Medulla oblongata (tissue), 1 donor: ENCODE measurements around the gene C1orf116.
A peak's percentile ranks its signal among the peaks of the same experiment; 100 is the strongest.
"Not testable (repeated sequence)": the region's sequence is repeated elsewhere in the genome, so short reads cannot be mapped to it uniquely, and the experiment has no call there.

Experiments
- DNase-seq: peaks from one replicate; pipeline ENCODE4 v3.0.0-alpha.2; 2015; ENCODE audit errors: extremely low spot score

C1orf116 gene

DNA sequence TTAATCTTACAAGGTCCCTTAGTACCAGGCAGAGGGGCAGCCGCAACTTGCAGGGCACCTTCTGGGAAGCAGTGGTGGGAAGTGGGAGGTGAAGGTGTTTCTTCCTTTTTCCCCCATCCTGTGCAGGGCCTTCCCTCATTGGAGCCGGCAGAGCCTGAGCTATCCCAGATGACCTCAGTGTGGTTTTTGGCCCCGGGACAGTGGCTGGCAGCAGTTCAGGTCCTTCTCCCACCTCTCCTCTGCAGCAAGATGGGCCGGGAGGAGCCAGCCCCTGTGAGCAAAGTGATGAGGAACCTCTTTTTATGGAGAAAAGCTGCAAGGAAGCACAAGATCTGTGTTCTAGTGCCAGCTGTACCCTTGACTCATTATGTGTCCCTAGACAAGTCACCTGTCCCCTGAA lies 27.3 kb upstream of the C1orf116 start:
- no peak for DNase-seq

- DNase-seq, result no peak
Observed at GRCh38 chr1:207058878-207059867, 26.6 kb upstream of the C1orf116 start.

DNA sequence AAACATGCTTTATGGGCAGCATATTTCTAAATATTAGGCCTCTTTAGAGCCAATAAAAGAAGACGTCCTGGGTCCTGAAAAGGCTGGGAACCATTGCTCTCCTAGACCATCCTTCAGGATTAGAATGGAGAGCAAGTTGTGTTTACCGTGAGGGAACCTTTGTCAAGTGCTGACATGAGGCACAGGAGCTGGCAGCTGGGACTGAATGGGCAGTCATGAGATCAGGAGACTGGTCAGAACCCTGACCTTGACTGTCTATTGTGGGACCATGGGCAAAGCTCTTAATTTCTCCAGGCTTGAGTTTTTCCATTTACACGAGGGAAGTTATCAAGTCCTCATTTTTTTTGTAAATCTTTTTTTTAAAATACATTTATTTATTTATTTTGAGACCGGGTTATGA lies 25.7 kb upstream of the C1orf116 start:
- DNase-seq, result no peak

GRCh38 chr1:207056673-207057072 lies 24.1 kb upstream of the C1orf116 start:
- DNase-seq, result no peak

- DNase-seq, result no peak
Observed at GRCh38 chr1:207055386-207056001, 22.9 kb upstream of the C1orf116 start.

DNA sequence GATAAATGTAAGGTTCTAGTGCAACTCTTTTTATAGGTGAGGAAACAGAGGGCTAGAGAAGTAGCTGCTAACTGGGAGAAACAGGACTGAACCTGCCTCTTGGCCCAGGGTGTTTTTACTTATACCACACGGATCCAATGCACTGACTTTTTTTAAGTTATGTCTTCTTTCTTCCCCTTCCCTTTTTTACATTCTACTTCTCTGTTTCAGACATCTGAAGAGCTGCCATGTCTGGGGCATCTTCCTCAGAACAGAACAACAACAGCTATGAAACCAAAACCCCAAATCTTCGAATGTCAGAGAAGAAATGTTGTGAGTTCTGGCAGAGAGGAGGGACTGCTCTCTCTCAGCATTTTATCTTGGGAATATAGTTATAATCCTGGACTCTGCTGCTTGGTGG lies 21.9 kb upstream of the C1orf116 start:
- peak; percentile 56 for DNase-seq

DNA sequence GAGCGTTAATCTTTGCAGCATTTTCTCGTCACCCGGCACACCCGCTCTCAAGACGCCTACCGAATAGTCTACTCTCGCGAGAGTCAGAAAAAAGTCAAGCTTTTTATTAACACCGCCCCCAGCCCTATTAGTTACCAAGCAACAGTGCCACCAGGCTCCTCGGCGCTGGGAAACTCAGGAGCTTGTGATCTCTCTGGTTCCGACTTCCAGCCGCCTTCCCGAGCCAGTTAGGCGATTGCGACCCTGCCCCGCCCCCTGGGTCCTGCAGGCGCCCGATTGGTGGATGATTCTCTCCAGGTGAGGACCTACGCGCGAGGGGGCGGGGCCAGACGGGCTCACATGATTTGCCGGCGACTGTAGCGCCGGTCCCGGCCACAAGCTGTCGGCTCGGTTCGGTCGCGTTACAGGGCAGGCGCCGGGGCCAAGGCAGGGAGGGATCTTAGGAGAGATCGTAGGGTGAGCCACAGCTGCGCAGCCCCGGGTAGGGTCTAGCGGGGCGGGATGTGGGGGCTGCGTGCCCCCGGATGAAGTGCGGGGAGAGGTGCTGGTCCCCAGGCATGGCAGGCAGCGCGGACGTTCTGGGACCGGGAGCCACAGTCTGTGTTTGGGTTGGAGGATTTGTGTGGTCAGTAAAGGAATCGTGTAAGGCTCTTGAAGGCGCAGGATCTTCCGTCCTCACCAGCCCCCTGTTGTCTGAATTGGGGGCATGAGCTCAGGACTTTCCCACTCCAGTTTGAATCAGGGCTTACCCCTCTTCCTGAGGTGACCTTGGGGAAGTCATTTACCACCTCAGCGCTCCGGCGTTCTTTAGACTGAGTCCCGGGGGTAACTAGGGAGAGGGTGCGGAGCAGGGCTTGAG lies 20.6 kb upstream of the C1orf116 start, which contains the start of gene PFKFB2:
Gene PFKFB2 (plus strand): TSS at position 365 of the 859 bp plus-strand sequence. CDS start 1,443 bp downstream, outside the sequence.
- peak; percentile 98 for DNase-seq

GRCh38 chr1:207051191-207051943 lies 18.8 kb upstream of the C1orf116 start, which contains the start of gene YOD1:
Gene YOD1, minus strand, starts transcription at chr1:207051208. Its CDS starts 178 bp downstream, at chr1:207051030.
- peak; percentile 82 for DNase-seq

DNA sequence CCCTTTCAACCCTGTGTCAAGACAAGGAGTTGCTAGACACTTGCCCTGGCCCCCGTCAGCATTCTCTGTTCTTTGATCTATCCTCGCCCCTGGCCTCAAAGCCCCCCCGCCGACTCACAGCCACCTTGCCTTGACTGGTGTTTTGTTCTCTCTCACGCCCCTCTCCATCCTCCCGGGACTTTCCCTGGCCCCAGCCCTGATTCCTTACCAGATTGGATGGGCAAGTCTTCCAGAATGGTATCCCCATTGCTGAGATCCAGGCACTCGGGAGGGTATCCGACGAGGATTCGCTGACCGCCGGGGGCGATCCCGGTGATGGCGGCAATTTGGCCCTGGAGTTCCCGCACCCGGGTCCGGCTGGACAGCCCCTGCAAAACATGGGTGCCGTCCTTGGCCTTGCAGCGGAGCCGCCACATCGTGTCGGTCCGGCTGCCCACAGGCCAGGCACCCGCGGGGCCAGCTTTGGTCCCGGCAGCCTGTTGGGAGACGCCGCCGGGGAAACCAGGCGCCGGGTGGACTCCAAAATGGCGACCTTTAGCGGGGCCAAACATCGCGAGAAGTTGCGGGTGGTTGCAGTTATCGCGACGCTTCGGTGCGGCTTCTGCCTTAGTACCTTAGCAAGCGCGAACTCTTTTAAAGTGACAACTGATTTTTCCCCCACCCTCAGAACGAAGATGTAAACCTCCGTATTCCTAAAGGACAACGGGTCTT lies 18.1 kb upstream of the C1orf116 start:
- DNase-seq, result peak; percentile 92

DNA sequence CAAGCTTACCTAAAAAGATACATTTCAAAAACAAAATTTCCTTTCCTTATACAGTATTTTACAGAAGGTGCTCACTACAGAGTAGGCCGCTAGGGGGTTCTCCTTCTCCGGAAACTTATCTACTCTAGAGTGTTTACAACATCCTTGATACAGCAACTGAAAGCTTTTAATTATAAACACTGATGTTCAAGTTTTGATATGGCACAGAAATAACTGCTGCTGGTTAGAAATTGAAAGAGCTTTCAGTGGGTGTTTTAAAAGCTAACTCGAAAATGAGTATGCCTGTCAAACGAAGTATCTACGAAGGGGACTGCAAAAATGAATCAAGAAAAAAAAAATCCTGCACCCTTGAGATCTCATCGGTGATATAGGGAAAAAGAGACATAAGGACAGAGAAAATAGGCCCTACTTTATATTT lies 17.4 kb upstream of the C1orf116 start:
- peak; percentile 84 for DNase-seq

- no peak for DNase-seq
Observed at GRCh38 chr1:207049514-207049913, 17.0 kb upstream of the C1orf116 start.

GRCh38 chr1:207049054-207049453 lies 16.5 kb upstream of the C1orf116 start:
- no peak for DNase-seq

- no peak for DNase-seq
Observed at GRCh38 chr1:207048041-207048440, 15.5 kb upstream of the C1orf116 start.

- no peak for DNase-seq
Observed at GRCh38 chr1:207047505-207047904, 14.9 kb upstream of the C1orf116 start.

GRCh38 chr1:207045453-207045852 lies 12.9 kb upstream of the C1orf116 start:
- no peak for DNase-seq

GRCh38 chr1:207041397-207041796 lies 8.8 kb upstream of the C1orf116 start:
- DNase-seq, result not testable (repeated sequence)

DNA sequence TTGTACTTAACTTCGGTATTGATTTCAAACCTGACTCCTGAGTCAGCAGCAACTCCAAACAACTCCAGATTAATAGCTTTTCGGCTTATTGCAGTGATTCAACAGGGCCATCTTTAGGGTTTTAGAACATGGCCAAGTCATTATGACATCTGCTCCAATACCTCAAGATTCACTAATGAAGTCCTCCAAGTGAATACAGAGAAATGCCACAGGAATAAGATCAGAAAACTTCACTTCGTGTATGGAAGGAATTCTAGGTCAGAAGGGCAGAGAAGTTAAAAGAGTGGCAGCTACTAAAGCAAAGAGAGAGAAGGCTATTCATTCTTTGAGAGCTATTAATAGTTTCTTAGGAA lies 7.6 kb upstream of the C1orf116 start:
- DNase-seq, result no peak

GRCh38 chr1:207039380-207040180 lies 7.0 kb upstream of the C1orf116 start:
- no peak for DNase-seq

- no peak for DNase-seq
Observed at GRCh38 chr1:207036865-207037264, 4.3 kb upstream of the C1orf116 start.
